GM12878 (cell line): ENCODE data around the gene PHLDA2. TPM values are rescaled to one million over a fixed set of nuclear protein-coding genes. Genes with fewer than 3 reads are reported as not detected.

Experiments used
- ATAC-seq: fragments of 200-7000 bp; cut with Tn5 transposase; 3 replicates; pipeline ENCODE4 v1.9.1; 2020; ENCODE audit warnings: mild to moderate bottlenecking, moderate library complexity
- BruUV-seq: library from RNA; stranded (reverse); fragments of 400-500 nt; replicated peaks from 2 replicates; lab custom pipeline; 2021; lab: Mats Ljungman, UMichigan
- CTCF ChIA-PET: fragments of 300-600 bp; sonication (Branson Sonifier 250); formaldehyde crosslinking; extraction: SDS; loops from one replicate; lab custom pipeline; 2021; ENCODE audit warnings: inconsistent platforms; lab: Yijun Ruan, JAX
- POLR2A ChIA-PET: fragments of 350-600 bp; formaldehyde crosslinking; extraction: SDS; loops from one replicate; lab custom pipeline; 2021; ENCODE audit warnings: inconsistent platforms; lab: Charles Lee
- RAD21 ChIA-PET: fragments of 300-600 bp; sonication (Branson Sonifier 250); formaldehyde crosslinking; loops from one replicate; lab custom pipeline; 2023; ENCODE audit warnings: antibody characterized with exemption; ENCODE audit not compliant: unreplicated experiment; lab: Charles Lee
- SMC1A ChIA-PET: fragments of 300-600 bp; sonication (Branson Sonifier 250); formaldehyde crosslinking; loops from one replicate; lab custom pipeline; 2023; ENCODE audit not compliant: unreplicated experiment, uncharacterized antibody; lab: Charles Lee
- DNase-seq: peaks from one replicate; pipeline ENCODE4 v3.0.0-alpha.2; 2011; ENCODE audit warnings: low read depth, low spot score
- FAIRE-seq: peaks from 3 replicates; lab custom pipeline; 2011; peaks lifted over from hg19 to GRCh38; lab: Jason Lieb, UNC
- H2AFZ ChIP-seq: 2 replicates; pipeline ENCODE4 v1.6.0; 2011; ENCODE audit warnings: low read depth, low read length, control low read depth; ENCODE audit not compliant: control insufficient read depth
- H3K27ac ChIP-seq: 2 replicates; pipeline ENCODE4 v1.5.1; 2011; ENCODE audit warnings: control low read depth; ENCODE audit not compliant: control insufficient read depth, insufficient read depth
- H3K27me3 ChIP-seq, 2 experiments: replicated peaks in 1 of 2; 2 replicates each; pipeline versions ENCODE4 v1.6.0 to v1.6.1; 2011; ENCODE audit warnings: low read length in 1 of 2; ENCODE audit not compliant: control insufficient read depth in 2 of 2, insufficient read depth in 2 of 2
- H3K36me3 ChIP-seq, 2 experiments: 2 replicates each; pipeline ENCODE4 v1.5.1; 2011; ENCODE audit warnings: low read length in 1 of 2; ENCODE audit not compliant: control insufficient read depth in 2 of 2, insufficient read depth in 2 of 2
- H3K4me1 ChIP-seq: 2 replicates; pipeline ENCODE4 v1.6.1; 2011; ENCODE audit warnings: mild to moderate bottlenecking, low read length, moderate library complexity, mixed read lengths; ENCODE audit not compliant: control insufficient read depth, insufficient read depth
- H3K4me2 ChIP-seq: 2 replicates; pipeline ENCODE4 v1.6.0; 2011; ENCODE audit warnings: control low read depth; ENCODE audit not compliant: control insufficient read depth, insufficient read depth
- H3K4me3 ChIP-seq: fragments of 200-600 bp; sonication (generic); 2 replicates; pipeline ENCODE4 v1.5.1; 2016
- H3K79me2 ChIP-seq: 2 replicates; pipeline ENCODE4 v1.6.0; 2011; ENCODE audit warnings: low read length; ENCODE audit not compliant: control insufficient read depth, insufficient read depth
- H3K9ac ChIP-seq: 2 replicates; pipeline ENCODE4 v1.8.0; 2011; ENCODE audit warnings: low read length, control low read depth, mixed read lengths; ENCODE audit not compliant: control insufficient read depth, insufficient read depth
- H3K9me3 ChIP-seq: replicated peaks from 3 replicates; pipeline ENCODE4 v1.5.1; 2011; ENCODE audit warnings: mild to moderate bottlenecking, low read length; ENCODE audit not compliant: control insufficient read depth, insufficient read depth
- H4K20me1 ChIP-seq: 2 replicates; pipeline ENCODE4 v1.6.0; 2011; ENCODE audit not compliant: control insufficient read depth, insufficient read depth
- BHLHE40 ChIP-seq, 2 experiments: fragments of 450-650 bp in 1 of 2; IDR thresholded peaks; 2 replicates each; pipeline ENCODE4 v1.6.1; 2011 to 2017; ENCODE audit warnings: low read depth in 2 of 2, borderline replicate concordance in 1 of 2, improper control_type of control experiment in 1 of 2, low read length in 1 of 2, mild to moderate bottlenecking in 1 of 2
- BMI1 ChIP-seq: fragments of 450-650 bp; IDR thresholded peaks from 2 replicates; pipeline ENCODE4 v1.6.1; 2016; ENCODE audit warnings: mild to moderate bottlenecking, moderate library complexity, borderline replicate concordance
- CBX5 ChIP-seq: sonication (generic); IDR thresholded peaks from 2 replicates; pipeline ENCODE4 v1.6.1; 2016; ENCODE audit warnings: low read depth, moderate library complexity, mild to moderate bottlenecking, inconsistent platforms
- CHD2 ChIP-seq: IDR thresholded peaks from 2 replicates; pipeline ENCODE4 v1.6.1; 2011; ENCODE audit warnings: low read depth, low read length, improper control_type of control experiment, borderline replicate concordance
- DPF2 ChIP-seq: fragments of 450-650 bp; IDR thresholded peaks from 2 replicates; pipeline ENCODE4 v1.6.1; 2017; ENCODE audit warnings: mild to moderate bottlenecking
- FOXK2 ChIP-seq: fragments of 450-650 bp; IDR thresholded peaks from 2 replicates; pipeline ENCODE4 v1.6.1; 2017; ENCODE audit warnings: mild to moderate bottlenecking, moderate library complexity
- HDAC6 ChIP-seq: fragments of 200-600 bp; sonication (generic); IDR thresholded peaks from one replicate; pipeline ENCODE4 v1.8.0; 2017; ENCODE audit warnings: antibody characterized with exemption; ENCODE audit not compliant: unreplicated experiment
- IKZF2 ChIP-seq, 2 experiments: fragments of 450-650 bp; IDR thresholded peaks; 2 replicates each; pipeline ENCODE4 v1.6.1; 2017; ENCODE audit warnings: mild to moderate bottlenecking in 2 of 2, moderate library complexity in 2 of 2
- IRF4 ChIP-seq: IDR thresholded peaks from 2 replicates; pipeline ENCODE4 v1.6.1; 2011; ENCODE audit warnings: low read depth, low read length
- JUNB ChIP-seq: IDR thresholded peaks from 2 replicates; pipeline ENCODE4 v1.6.1; 2016; ENCODE audit warnings: antibody characterized with exemption, mild to moderate bottlenecking
- KLF5 ChIP-seq: fragments of 450-650 bp; IDR thresholded peaks from 2 replicates; pipeline ENCODE4 v1.6.1; 2014; ENCODE audit warnings: mild to moderate bottlenecking; ENCODE audit not compliant: partially characterized antibody
- MYB ChIP-seq: fragments of 150-350 bp; IDR thresholded peaks from 2 replicates; pipeline ENCODE4 v1.6.1; 2014; ENCODE audit warnings: mild to moderate bottlenecking, low read depth, low read length, borderline replicate concordance
- NR2C1 ChIP-seq: fragments of 450-650 bp; IDR thresholded peaks from 2 replicates; pipeline ENCODE4 v1.6.1; 2017; ENCODE audit warnings: antibody characterized with exemption, mild to moderate bottlenecking, moderate library complexity
- NR2F1 ChIP-seq: fragments of 450-650 bp; conservative IDR thresholded peaks from 2 replicates; pipeline ENCODE4 v1.6.1; 2017; ENCODE audit warnings: mild to moderate bottlenecking
- NRF1 ChIP-seq: conservative IDR thresholded peaks from 2 replicates; pipeline ENCODE4 v1.6.1; 2011; ENCODE audit warnings: mild to moderate bottlenecking, low read depth, low read length, improper control_type of control experiment
- PAX5 ChIP-seq: IDR thresholded peaks from 2 replicates; pipeline ENCODE4 v1.6.1; 2011; ENCODE audit warnings: low read depth, low read length, borderline replicate concordance
- PML ChIP-seq: IDR thresholded peaks from 2 replicates; pipeline ENCODE4 v1.6.1; 2012; ENCODE audit warnings: low read length, inconsistent platforms
- RAD51 ChIP-seq: fragments of 450-650 bp; IDR thresholded peaks from 2 replicates; pipeline ENCODE4 v1.6.1; 2016; ENCODE audit warnings: moderate library complexity, mild to moderate bottlenecking, inconsistent platforms
- RUNX3 ChIP-seq: IDR thresholded peaks from 2 replicates; pipeline ENCODE4 v1.6.1; 2012; ENCODE audit warnings: low read length, inconsistent platforms
- SP1 ChIP-seq: IDR thresholded peaks from one replicate; pipeline ENCODE4 v1.6.1; 2011; ENCODE audit warnings: low read depth, low read length
- SRF ChIP-seq, 2 experiments: IDR thresholded peaks; 2 replicates each; pipeline ENCODE4 v1.6.1; 2011; ENCODE audit warnings: low read depth in 2 of 2, low read length in 2 of 2, mild to moderate bottlenecking in 1 of 2, moderate library complexity in 1 of 2
- STAT3 ChIP-seq: IDR thresholded peaks from 2 replicates; pipeline ENCODE4 v1.6.1; 2011; ENCODE audit warnings: low read depth, low read length, improper control_type of control experiment
- SUZ12 ChIP-seq: fragments of 200-600 bp; sonication (generic); IDR thresholded peaks from one replicate; pipeline ENCODE4 v1.6.1; 2018; ENCODE audit warnings: antibody characterized with exemption, mild to moderate bottlenecking; ENCODE audit not compliant: unreplicated experiment
- TARDBP ChIP-seq: IDR thresholded peaks from 2 replicates; pipeline ENCODE4 v1.6.1; 2016; ENCODE audit warnings: borderline replicate concordance
- TCF12 ChIP-seq: IDR thresholded peaks from 2 replicates; pipeline ENCODE4 v1.6.1; 2011; ENCODE audit warnings: low read depth, mild to moderate bottlenecking, low read length
- TCF3 ChIP-seq: IDR thresholded peaks from 2 replicates; pipeline ENCODE4 v1.6.1; 2012; ENCODE audit warnings: low read depth, mild to moderate bottlenecking, low read length, borderline replicate concordance; ENCODE audit not compliant: insufficient read depth
- WGBS: methylation state at CpG from one replicate; pipeline ENCODE4 v1.1.6; 2016; ENCODE audit warnings: low lambda C conversion rate; ENCODE audit not compliant: insufficient replicate concordance, insufficient coverage; ENCODE audit errors: missing lambda C conversion rate; 5-methylcytosine and 5-hydroxymethylcytosine counted together
- in situ Hi-C: fragments of 300-500 bp; cut with MboI; formaldehyde crosslinking; loops from 9 replicates; pipeline ENCODE4 v1.14.3; 2018; ENCODE audit warnings: mixed read lengths
- intact Hi-C: fragments of 100-400 bp; cut with micrococcal nuclease; formaldehyde crosslinking; loops from one replicate; pipeline ENCODE4 v1.14.2; 2022; ENCODE audit not compliant: unreplicated experiment
- polyA plus RNA-seq, 11 experiments: library from polyadenylated mRNA; depleted of rRNA in 4 of 11; unstranded in 6 of 11; stranded (reverse) in 5 of 11; fragments of >200 nt; fragmentation: Nextera tagmentation in 4 of 11; fragmentation: Illumina TruSeq in 1 of 11; extraction: Ambion mirVana in 4 of 11; extraction: Trizol in 1 of 11; gene quantifications; 1 replicate in 1 of 11; 2 replicates in 10 of 11; pipeline versions ENCODE4 v1.2.1 to v1.2.3, GENCODE V29; 2011 to 2016; ENCODE audit warnings: inconsistent platforms in 2 of 11, missing spikeins in 2 of 11, low read depth in 1 of 11
- total RNA-seq, 4 experiments: library from RNA; depleted of rRNA in 3 of 4; stranded (reverse); fragments of >200 nt in 3 of 4; fragmentation: Illumina TruSeq in 1 of 4; extraction: Trizol in 1 of 4; gene quantifications; 2 replicates each; pipeline versions ENCODE4 v1.2.1 to v1.2.3, GENCODE V29; 2013 to 2021

Gene PHLDA2
- total and polyA plus RNA-seq, 10 of the 15 experiments (the other 5 are each of a cell fraction or from before 2014, with no cell fraction given), result 0.15 to 0.49 (median 0.16) TPM; not detected in 7

GRCh38 chr11:2898366-2899079, 30.7 kb downstream of the PHLDA2 start:
- ATAC-seq, result peak; percentile 45
- Histone ChIP-seq H3K36me3 (no peaks in the 10 kb centered on the region), H2AFZ (peak overlapping the region; percentile 68), H4K20me1 (no peaks in the 10 kb centered on the region), H3K27me3 (no peaks in the 10 kb centered on the region), H3K4me1 (peaks cover 18% of the 10 kb centered on the region), H3K9ac (no peak overlapping the region), H3K27ac (no peak overlapping the region), H3K4me2 (no peak overlapping the region), H3K4me3 (no peak overlapping the region), H3K79me2 (no peaks in the 10 kb centered on the region; the same call in 1 of the 2 replicates), H3K9me3 (no peaks in the 10 kb centered on the region)
- intact Hi-C loops, result no loop called here
- SMC1A ChIA-PET, result no interaction called here
- POLR2A ChIA-PET, result no interaction called here
- no peak for FAIRE-seq
- DNase-seq, result no peak
- RAD21 ChIA-PET, result no interaction called here
- 25% methylated on average over 12 of the region's 12 CpGs for WGBS
- no TSS peak for BruUV-seq
- in situ Hi-C loops, result no loop called here
- CTCF ChIA-PET, result interaction anchor here (0.7 to 1.7 kb wide), 2 partner anchors 11 to 365 kb away, joined by 4 to 8 read pairs; no protein-coding TSS in a partner anchor
- no peak for TF ChIP-seq FOXK2
- no peak for TF ChIP-seq NR2C1
- 0 out of 2 replicates have a peak, but pooled peaks have one; percentile 25 for TF ChIP-seq NR2F1
- peak; percentile 36; the same call in 1 of the 2 replicates for TF ChIP-seq TCF12
- no peak for TF ChIP-seq PML
- no peak for TF ChIP-seq SP1
- TF ChIP-seq SUZ12, result no peak
- TF ChIP-seq IKZF2 (IDR thresholded peaks at IDR 0.05), result 0 out of 4 replicates have a peak, but pooled peaks of 1 of the 2 experiments have one; percentile 11
- no peak for TF ChIP-seq CHD2
- peak; percentile 29; the same call in 1 of the 2 replicates for TF ChIP-seq JUNB
- peak; percentile 27; the same call in 1 of the 2 replicates for TF ChIP-seq RAD51
- TF ChIP-seq SRF (IDR thresholded peaks at IDR 0.05; ENCODE audit: low read depth in 2 of 2, low read length in 2 of 2), result no peak
- TF ChIP-seq BHLHE40 (IDR thresholded peaks at IDR 0.05; ENCODE audit: borderline replicate concordance in 1 of 2, low read depth in 2 of 2, low read length in 1 of 2), result peak; percentile 91 to 94
- peak; percentile 80 for TF ChIP-seq RUNX3
- 0 out of 2 replicates have a peak, but pooled peaks have one; percentile 45 for TF ChIP-seq TCF3
- TF ChIP-seq BMI1, result no peak
- peak; percentile 55 for TF ChIP-seq DPF2
- no peak for TF ChIP-seq STAT3
- TF ChIP-seq TARDBP, result no peak
- no peak for TF ChIP-seq NRF1
- TF ChIP-seq MYB, result no peak
- no peak for TF ChIP-seq CBX5
- peak; percentile 23; the same call in 1 of the 2 replicates for TF ChIP-seq PAX5
- peak; percentile 54; the same call in 1 of the 2 replicates for TF ChIP-seq IRF4
- no peak for TF ChIP-seq KLF5
- TF ChIP-seq HDAC6, result no peak
